ENCODE measurements around the gene METTL21C.

DNA sequence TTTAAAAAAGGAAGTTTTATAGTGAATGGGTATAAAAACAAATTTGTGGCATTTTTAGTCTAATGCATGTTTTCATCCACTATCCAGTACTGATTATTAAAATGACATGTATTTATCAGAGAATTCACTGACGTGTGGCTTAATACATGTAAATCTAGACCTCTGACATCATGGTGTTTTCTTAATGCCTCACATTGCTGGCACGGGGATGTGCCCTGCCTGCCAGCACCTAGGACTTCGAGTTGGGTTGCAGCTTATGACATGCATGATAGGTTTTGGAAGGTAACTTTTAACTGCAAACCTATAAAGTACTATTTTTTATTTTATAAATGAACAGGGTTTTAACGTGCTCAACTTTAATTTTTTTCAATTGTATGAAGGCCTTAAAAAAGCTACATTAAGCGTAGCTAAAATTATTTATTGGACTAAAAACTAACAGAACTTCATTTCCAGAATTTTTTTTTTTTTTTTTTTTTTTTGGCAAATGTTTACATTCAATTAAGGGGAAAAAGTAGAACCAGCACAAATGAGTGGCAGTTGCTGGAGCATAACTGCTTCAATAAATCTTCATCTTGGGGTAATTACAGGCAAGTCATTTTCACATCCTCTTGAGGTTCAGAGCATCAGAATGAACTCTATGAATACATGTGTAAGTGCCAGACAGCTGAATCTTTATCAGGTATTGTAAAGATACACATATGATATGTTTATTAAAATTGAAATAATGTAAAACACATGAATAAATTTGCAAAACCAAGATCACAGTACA lies 16.3 kb downstream of the METTL21C start:
- TF ChIP-seq, protein P1, sequence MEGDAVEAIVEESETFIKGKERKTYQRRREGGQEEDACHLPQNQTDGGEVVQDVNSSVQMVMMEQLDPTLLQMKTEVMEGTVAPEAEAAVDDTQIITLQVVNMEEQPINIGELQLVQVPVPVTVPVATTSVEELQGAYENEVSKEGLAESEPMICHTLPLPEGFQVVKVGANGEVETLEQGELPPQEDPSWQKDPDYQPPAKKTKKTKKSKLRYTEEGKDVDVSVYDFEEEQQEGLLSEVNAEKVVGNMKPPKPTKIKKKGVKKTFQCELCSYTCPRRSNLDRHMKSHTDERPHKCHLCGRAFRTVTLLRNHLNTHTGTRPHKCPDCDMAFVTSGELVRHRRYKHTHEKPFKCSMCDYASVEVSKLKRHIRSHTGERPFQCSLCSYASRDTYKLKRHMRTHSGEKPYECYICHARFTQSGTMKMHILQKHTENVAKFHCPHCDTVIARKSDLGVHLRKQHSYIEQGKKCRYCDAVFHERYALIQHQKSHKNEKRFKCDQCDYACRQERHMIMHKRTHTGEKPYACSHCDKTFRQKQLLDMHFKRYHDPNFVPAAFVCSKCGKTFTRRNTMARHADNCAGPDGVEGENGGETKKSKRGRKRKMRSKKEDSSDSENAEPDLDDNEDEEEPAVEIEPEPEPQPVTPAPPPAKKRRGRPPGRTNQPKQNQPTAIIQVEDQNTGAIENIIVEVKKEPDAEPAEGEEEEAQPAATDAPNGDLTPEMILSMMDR (IDR thresholded peaks at IDR 0.05), result no peak
- no peak for TF ChIP-seq POLR2A (IDR thresholded peaks at IDR 0.05)
